Spleen (tissue), 11 donors: Measurements from ENCODE around the gene FBXL16. TPM values are rescaled to one million over a fixed set of nuclear protein-coding genes. Genes with fewer than 3 reads are reported as not detected.

Experiments
- DNase-seq: peaks from one replicate; pipeline ENCODE4 v3.0.0-alpha.2; 2020
- H3K27ac ChIP-seq, 8 donors: fragments of 200-600 bp; sonication (generic) in 7 of 8; 1 replicate in 4 of 8; 2 replicates in 4 of 8; pipeline versions ENCODE4 v1.5.0 to v1.8.0; 2016 to 2021; ENCODE audit warnings: inconsistent platforms in 4 of 8, mild to moderate bottlenecking in 4 of 8, moderate library complexity in 1 of 8
- H3K27me3 ChIP-seq, 7 donors: fragments of 200-600 bp; sonication (generic) in 6 of 7; replicated peaks in 1 of 7; 1 replicate in 4 of 7; 2 replicates in 3 of 7; pipeline versions ENCODE4 v1.5.0 to v1.8.0; 2016 to 2021; ENCODE audit warnings: inconsistent platforms in 3 of 7, mild to moderate bottlenecking in 1 of 7
- H3K36me3 ChIP-seq, 6 donors: fragments of 200-600 bp; sonication (generic) in 5 of 6; 1 replicate in 4 of 6; 2 replicates in 2 of 6; pipeline versions ENCODE4 v1.5.0 to v1.8.0; 2016 to 2021; ENCODE audit warnings: inconsistent platforms in 2 of 6
- H3K4me1 ChIP-seq, 6 donors: fragments of 200-600 bp; sonication (generic) in 5 of 6; 1 replicate in 3 of 6; 2 replicates in 3 of 6; pipeline versions ENCODE4 v1.5.0 to v1.8.0; 2016 to 2021; ENCODE audit warnings: inconsistent platforms in 3 of 6
- H3K4me3 ChIP-seq, 8 donors: fragments of 200-600 bp; sonication (generic) in 7 of 8; 1 replicate in 4 of 8; 2 replicates in 4 of 8; pipeline versions ENCODE4 v1.5.0 to v1.8.0; 2016 to 2021; ENCODE audit warnings: inconsistent platforms in 4 of 8, mild to moderate bottlenecking in 4 of 8, moderate library complexity in 2 of 8
- H3K9me3 ChIP-seq, 8 donors: fragments of 200-600 bp; sonication (generic) in 7 of 8; 1 replicate in 4 of 8; 2 replicates in 4 of 8; pipeline versions ENCODE4 v1.5.0 to v1.8.0; 2016 to 2021; ENCODE audit warnings: inconsistent platforms in 4 of 8
- POLR2A ChIP-seq, 3 donors: fragments of 450-650 bp; IDR thresholded peaks; one replicate each; pipeline ENCODE4 v1.5.1; 2017; ENCODE audit warnings: antibody characterized with exemption in 3 of 3, mild to moderate bottlenecking in 1 of 3
- POLR2AphosphoS5 ChIP-seq, 3 donors: sonication (generic); formaldehyde crosslinking; IDR thresholded peaks; one replicate each; pipeline ENCODE4 v1.5.1; 2017; ENCODE audit warnings: antibody characterized with exemption in 3 of 3
- WGBS, 5 donors: extraction: QIAGEN DNeasy Blood & Tissue Kit in 3 of 5; methylation state at CpG; one replicate each; pipeline versions ENCODE4 v1.1.5 to v1.1.7; 2013 to 2018; 5-methylcytosine and 5-hydroxymethylcytosine counted together
- intact Hi-C: fragments of 100-400 bp; cut with DNase I; formaldehyde crosslinking; loops from one replicate; pipeline ENCODE4 v1.15.0; 2023; ENCODE audit warnings: low total_unique reads
- polyA plus RNA-seq, 3 donors: library from polyadenylated mRNA; stranded (reverse); fragments of 200-250 nt; gene quantifications; one replicate each; pipeline ENCODE4 v1.2.1, GENCODE V29; 2013
- total RNA-seq, 7 donors: library from RNA; depleted of rRNA in 3 of 7; stranded (reverse); fragments of >200 nt in 3 of 7; fragmentation: NEBNext Ultra II Directional in 4 of 7; extraction: Animal tissue kit (Norgen Biotek cat#: 25700) in 4 of 7; gene quantifications; one replicate each; pipeline versions ENCODE4 v1.1.0 to v1.2.1, GENCODE V29; 2016 to 2021
- TF ChIP-seq, protein P1 (sequence below), 11 experiments: fragments of 200-600 bp in 7 of 11; fragments of 450-650 bp in 4 of 11; sonication (generic) in 4 of 11; IDR thresholded peaks in 8 of 11; conservative IDR thresholded peaks in 3 of 11; 1 replicate in 7 of 11; 2 replicates in 4 of 11; pipeline versions ENCODE4 v1.4.0 to v1.8.0; 2016 to 2021; ENCODE audit warnings: antibody characterized with exemption in 11 of 11, inconsistent platforms in 4 of 11, mild to moderate bottlenecking in 1 of 11
- donor health status: healthy with polysubstance abuse.
- donor health status: DM: no; HTN: no; CAD: no; lungs with moderate emphysema.
- donor health status: DM: no; HTN: no; CAD: no.
- donor health status: Bipolar disorder and iron deficiency.
- donor health status: healthy.
- donor health status: DM: no; HTN: no; CAD: no.
- donor health status: DM: yes; HTN: yes; CAD: no.

The FBXL16 gene
- total and polyA plus RNA-seq, 10 donors: 0.48 to 2.6 (median 1.5) TPM

DNA sequence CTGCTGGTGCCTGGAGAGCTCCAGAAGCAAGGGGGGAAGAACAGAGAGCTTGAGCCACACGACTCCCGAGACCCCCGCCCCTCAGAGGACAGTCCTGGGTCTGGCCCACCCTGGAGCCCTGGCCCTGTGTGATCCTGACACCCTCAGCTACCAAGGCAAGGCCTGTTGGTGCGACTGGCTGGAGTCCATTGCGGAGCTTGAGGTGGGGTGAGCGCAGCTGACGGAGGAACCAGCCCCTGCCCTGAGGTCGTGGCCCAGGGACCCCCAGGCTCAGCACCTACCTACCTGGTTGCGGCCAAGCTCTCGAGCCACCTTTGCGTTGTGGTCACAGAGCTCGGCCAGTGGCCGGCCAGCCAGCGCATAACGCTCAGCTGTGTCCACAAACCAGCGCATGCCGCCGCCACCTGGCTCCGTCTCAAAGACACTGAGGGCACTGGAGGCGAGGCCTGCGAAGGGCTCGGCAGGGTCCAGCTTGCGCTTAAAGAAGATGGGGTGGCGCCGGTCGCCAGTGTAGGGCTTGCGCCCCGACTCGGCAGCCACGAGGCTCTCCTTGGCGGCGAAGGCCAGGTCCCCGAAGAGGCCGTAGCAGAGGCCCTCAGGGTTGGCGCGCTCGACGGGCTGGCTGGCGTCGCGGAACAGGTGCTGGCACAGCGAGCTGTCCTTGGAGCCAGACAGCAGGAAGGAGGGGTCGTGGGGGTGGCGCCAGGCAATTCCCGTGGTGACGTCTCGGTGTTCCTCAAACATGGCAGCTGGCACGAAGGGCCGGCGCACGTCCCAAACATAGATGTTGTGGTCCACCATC, 18.9 kb downstream of the FBXL16 start:
- Histone ChIP-seq H3K9me3 (no peaks in the 10 kb centered on the region), H3K27me3 (peaks cover 0 to 6% (median 0%) of the 10 kb centered on the region in 7 donors), H3K4me3 (no peak overlapping the region), H3K4me1 (peaks cover 30 to 89% (median 74%) of the 10 kb centered on the region in 6 donors), H3K36me3 (peaks cover 0 to 51% (median 29%) of the 10 kb centered on the region in 6 donors), H3K27ac (no peak overlapping the region)
- intact Hi-C loops: no loop called here
- DNase-seq: no peak
- TF ChIP-seq, protein P1, sequence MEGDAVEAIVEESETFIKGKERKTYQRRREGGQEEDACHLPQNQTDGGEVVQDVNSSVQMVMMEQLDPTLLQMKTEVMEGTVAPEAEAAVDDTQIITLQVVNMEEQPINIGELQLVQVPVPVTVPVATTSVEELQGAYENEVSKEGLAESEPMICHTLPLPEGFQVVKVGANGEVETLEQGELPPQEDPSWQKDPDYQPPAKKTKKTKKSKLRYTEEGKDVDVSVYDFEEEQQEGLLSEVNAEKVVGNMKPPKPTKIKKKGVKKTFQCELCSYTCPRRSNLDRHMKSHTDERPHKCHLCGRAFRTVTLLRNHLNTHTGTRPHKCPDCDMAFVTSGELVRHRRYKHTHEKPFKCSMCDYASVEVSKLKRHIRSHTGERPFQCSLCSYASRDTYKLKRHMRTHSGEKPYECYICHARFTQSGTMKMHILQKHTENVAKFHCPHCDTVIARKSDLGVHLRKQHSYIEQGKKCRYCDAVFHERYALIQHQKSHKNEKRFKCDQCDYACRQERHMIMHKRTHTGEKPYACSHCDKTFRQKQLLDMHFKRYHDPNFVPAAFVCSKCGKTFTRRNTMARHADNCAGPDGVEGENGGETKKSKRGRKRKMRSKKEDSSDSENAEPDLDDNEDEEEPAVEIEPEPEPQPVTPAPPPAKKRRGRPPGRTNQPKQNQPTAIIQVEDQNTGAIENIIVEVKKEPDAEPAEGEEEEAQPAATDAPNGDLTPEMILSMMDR (IDR thresholded peaks at IDR 0.05 in 8 of 11, conservative IDR thresholded peaks at IDR 0.05 in 3 of 11): no peak
- TF ChIP-seq POLR2AphosphoS5 (IDR thresholded peaks at IDR 0.05): peak in 1 of 3 donors; percentile 36
- WGBS, 5 donors: 94 to 97% (median 95%) methylated on average over 49 to 51 of the region's 51 CpGs

DNA sequence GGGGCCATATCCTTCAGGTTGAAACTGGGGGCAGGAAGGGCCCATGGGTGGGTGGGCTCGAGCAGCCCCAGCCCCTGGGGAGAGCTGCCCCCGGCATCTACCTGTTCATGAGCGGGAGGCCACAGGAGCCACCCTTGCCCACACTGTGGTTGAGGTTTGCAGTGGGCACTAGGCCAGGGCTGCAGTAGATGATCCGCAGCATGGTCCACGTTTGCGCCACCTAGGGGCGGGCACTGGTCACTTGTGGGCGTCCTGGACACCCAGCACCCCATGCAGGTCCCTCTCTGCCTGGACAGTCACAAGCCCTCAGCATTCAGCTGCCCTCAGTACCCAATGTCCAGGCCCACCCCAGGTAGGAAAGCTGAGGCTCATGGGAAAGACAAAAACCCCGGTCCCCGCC, 19.6 kb downstream of the FBXL16 start:
- peaks cover 0 to 56% (median 32%) of the 10 kb centered on the region in 6 donors for H3K36me3 ChIP-seq
- H3K4me3 ChIP-seq: peak overlapping the region in 1 of 8 donors; percentile 93
- H3K4me1 ChIP-seq: peaks cover 37 to 96% (median 81%) of the 10 kb centered on the region in 6 donors
- peak; percentile 85 for DNase-seq
- peak overlapping the region in 1 of 8 donors; percentile 14 for H3K27ac ChIP-seq
- H3K9me3 ChIP-seq: no peaks in the 10 kb centered on the region
- intact Hi-C loops: no loop called here
- WGBS, 5 donors: 69 to 85% (median 77%) methylated on average over 3 to 10 of the region's 10 CpGs
- no peaks in the 10 kb centered on the region for H3K27me3 ChIP-seq
- TF ChIP-seq, protein P1 (IDR thresholded peaks at IDR 0.05 in 8 of 11, conservative IDR thresholded peaks at IDR 0.05 in 3 of 11): peak in 7 of 11 experiments; percentile 6 to 54 (median 28)
- TF ChIP-seq POLR2AphosphoS5 (IDR thresholded peaks at IDR 0.05): no peak

DNA sequence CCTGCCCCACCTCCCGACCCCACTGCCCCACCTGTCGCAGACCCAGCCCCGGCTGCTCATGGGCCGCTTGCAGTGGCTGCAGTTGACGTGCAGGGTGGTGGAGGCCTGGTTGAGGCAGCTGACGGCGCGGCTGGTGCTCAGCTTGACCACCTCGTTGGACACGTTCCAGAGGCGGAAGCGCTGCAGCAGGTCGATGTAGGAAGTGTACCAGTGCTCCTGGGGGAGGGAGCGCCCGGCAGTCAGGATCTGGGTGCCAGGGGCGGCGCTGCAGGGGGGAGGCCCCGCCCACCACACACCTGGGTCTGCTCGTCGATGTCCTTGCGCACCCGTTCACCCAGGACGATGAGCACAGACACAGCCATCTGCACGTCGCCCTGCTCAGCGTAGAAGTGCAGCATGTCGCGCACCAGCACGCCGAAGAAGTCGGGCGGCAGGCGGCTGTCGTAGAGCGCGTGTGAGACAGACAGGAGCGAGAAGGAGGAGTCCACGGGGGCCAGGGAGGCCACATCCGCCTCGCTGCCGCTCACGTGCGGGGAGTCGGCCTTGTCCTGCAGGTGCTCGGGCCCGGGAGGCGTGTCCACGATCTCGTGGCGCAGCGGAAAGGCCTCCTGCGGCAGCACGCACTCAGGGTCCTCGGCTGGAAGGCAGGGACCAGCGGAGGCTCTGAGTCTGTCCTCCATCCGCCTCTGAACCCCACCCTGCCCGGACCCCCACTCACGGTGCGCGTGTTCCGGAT, 20.5 kb downstream of the FBXL16 start:
- H3K27ac ChIP-seq: peak overlapping the region in 6 of 8 donors; percentile 78 to 93 (median 88)
- H3K36me3 ChIP-seq: peaks cover 0 to 56% (median 32%) of the 10 kb centered on the region in 6 donors
- no peaks in the 10 kb centered on the region for H3K27me3 ChIP-seq
- H3K9me3 ChIP-seq: no peaks in the 10 kb centered on the region
- peak; percentile 89 for DNase-seq
- TF ChIP-seq POLR2AphosphoS5 (IDR thresholded peaks at IDR 0.05) (peak in 2 of 3 donors; percentile 12 to 36), POLR2A (IDR thresholded peaks at IDR 0.05) (no peak)
- TF ChIP-seq, protein P1 (IDR thresholded peaks at IDR 0.05 in 8 of 11, conservative IDR thresholded peaks at IDR 0.05 in 3 of 11): no peak
- WGBS, 5 donors: 93 to 97% (median 94%) methylated on average over 46 to 61 of the region's 61 CpGs
- intact Hi-C loops: no loop called here
- H3K4me1 ChIP-seq: peaks cover 40 to 92% (median 79%) of the 10 kb centered on the region in 6 donors
- peak overlapping the region in 7 of 8 donors; percentile 67 to 93 (median 75) for H3K4me3 ChIP-seq
